ENCODE data around the gene RAD51B.
"Not testable (repeated sequence)": the region's sequence is repeated elsewhere in the genome, so short reads cannot be mapped to it uniquely, and the experiment has no call there.

RAD51B gene

DNA sequence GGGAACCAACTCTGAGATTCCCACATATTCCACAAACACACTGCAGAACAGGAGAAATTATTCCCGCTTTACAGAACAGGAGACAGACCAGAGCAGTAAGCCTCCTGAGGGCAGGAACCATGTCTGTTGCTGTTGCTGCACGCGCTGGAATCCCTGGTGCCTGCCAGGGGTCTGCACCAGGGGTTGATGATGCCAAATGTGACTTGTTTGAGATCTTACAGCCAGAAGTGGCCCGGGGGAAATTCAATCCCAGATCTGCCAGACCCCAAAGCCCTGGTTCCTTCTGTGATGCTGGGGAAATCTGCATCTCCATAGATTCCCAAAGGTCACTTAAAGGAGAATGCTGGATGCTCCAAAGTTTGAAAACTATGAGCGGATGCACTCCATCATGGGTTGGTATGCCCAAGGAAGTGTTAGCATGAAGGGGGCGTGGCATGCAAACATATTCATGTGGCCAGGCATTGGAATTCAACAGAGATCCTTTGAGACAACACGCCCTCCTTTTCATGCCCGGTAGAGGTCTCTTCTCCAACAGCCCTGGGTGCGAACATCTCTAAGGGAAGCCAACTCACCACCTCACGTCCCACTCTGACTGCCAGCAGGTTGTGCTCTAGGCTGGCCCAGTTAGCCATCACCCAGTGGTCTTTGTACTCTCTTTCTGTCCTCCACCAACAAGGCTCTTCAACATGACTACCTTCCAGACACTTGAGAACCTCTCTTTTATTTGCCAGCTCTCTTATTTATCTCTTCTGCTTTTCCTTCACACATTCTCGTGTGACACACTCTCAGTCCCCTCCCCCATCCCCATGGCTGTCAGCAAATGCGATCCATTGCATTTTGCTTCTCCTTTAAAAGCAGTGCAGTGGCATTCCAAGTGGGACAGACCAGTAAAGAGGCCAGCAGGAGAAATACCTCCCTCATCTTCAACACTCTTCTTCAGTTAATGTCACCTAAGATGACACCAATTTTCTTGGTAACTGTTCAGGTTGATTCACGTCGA is 841.9 kb downstream of the RAD51B start:
- no CpG with 5 or more reads among the region's 14 CpGs for WGBS (ENCODE audit: extremely low coverage, insufficient coverage, low lambda C conversion rate)
- no peaks in the 10 kb centered on the region for H3K79me2 ChIP-seq (ENCODE audit: control insufficient read depth, insufficient read depth, low read length)
- no peaks in the 10 kb centered on the region for H3K79me1 ChIP-seq (ENCODE audit: low read length)
- no peak overlapping the region for H3K4ac ChIP-seq (ENCODE audit: low read depth, low read length)
- DNase-seq, result no peak
- no peak overlapping the region for H3K56ac ChIP-seq (ENCODE audit: low read length)
- H3K18ac ChIP-seq (ENCODE audit: low read length), result no peak overlapping the region
- H4K5ac ChIP-seq (ENCODE audit: low read length), result no peak overlapping the region
- H2AK5ac ChIP-seq (ENCODE audit: low read length), result no peak overlapping the region
- H3K4me3 ChIP-seq (ENCODE audit: low read length), result no peak overlapping the region
- no peak overlapping the region for H3K9ac ChIP-seq (ENCODE audit: low read length)
- H2BK15ac ChIP-seq (replicated peaks; ENCODE audit: low read depth), result no peak overlapping the region
- no peaks in the 10 kb centered on the region for H3K36me3 ChIP-seq (ENCODE audit: control insufficient read depth, insufficient read depth, low read length)
- H3K27ac ChIP-seq (ENCODE audit: low read depth, low read length), result no peak overlapping the region
- peaks cover 5% of the 10 kb centered on the region for H3K4me1 ChIP-seq (ENCODE audit: control insufficient read depth, low read depth, low read length)
- H3K4me2 ChIP-seq (ENCODE audit: low read length), result no peak overlapping the region
- H2BK5ac ChIP-seq (ENCODE audit: low read length), result no peak overlapping the region
- no peak overlapping the region for H4K8ac ChIP-seq (ENCODE audit: low read depth, low read length)
- no peaks in the 10 kb centered on the region for H3K27me3 ChIP-seq (ENCODE audit: insufficient read depth, low read length, poor library complexity)
- H3K23ac ChIP-seq (ENCODE audit: low read length), result no peak overlapping the region
- no peak overlapping the region for H2BK120ac ChIP-seq (ENCODE audit: low read depth, low read length)

DNA sequence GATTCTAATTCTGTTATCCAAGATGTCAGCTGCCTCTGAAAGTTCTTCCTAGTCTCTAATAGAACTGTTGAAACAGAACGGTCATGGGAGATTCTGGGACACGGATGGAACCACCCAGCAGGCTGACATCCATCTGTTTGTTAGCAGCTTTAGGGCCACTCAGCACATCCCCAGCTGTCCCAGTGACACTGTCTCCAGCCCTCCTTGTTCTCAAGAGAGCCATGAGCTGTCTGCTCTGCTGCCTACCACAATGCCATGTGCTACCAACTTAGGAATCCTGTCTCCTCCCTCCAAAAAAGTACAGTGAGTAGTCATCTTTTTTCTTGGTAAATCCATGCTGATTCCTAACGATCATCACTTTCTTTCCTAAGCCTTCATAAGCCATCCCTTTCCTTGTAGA is 842.8 kb downstream of the RAD51B start:
- H3K36me3 ChIP-seq (ENCODE audit: control insufficient read depth, insufficient read depth, low read length), result no peaks in the 10 kb centered on the region
- no peak overlapping the region for H3K4ac ChIP-seq (ENCODE audit: low read depth, low read length)
- H3K4me2 ChIP-seq (ENCODE audit: low read length), result no peak overlapping the region
- DNase-seq, result no peak
- no peak overlapping the region for H3K9ac ChIP-seq (ENCODE audit: low read length)
- no peaks in the 10 kb centered on the region for H3K79me2 ChIP-seq (ENCODE audit: control insufficient read depth, insufficient read depth, low read length)
- H3K79me1 ChIP-seq (ENCODE audit: low read length), result no peaks in the 10 kb centered on the region
- no peak overlapping the region for H3K27ac ChIP-seq (ENCODE audit: low read depth, low read length)
- no peak overlapping the region for H4K8ac ChIP-seq (ENCODE audit: low read depth, low read length)
- H3K27me3 ChIP-seq (ENCODE audit: insufficient read depth, low read length, poor library complexity), result no peaks in the 10 kb centered on the region
- no peak overlapping the region for H2BK5ac ChIP-seq (ENCODE audit: low read length)
- H3K56ac ChIP-seq (ENCODE audit: low read length), result no peak overlapping the region
- H2AK5ac ChIP-seq (ENCODE audit: low read length), result peak overlapping the region; percentile 20
- H2BK15ac ChIP-seq (replicated peaks; ENCODE audit: low read depth), result no peak overlapping the region
- no CpG with 5 or more reads among the region's 3 CpGs for WGBS (ENCODE audit: extremely low coverage, insufficient coverage, low lambda C conversion rate)
- H2BK120ac ChIP-seq (ENCODE audit: low read depth, low read length), result no peak overlapping the region
- peaks cover 5% of the 10 kb centered on the region for H3K4me1 ChIP-seq (ENCODE audit: control insufficient read depth, low read depth, low read length)
- H4K5ac ChIP-seq (ENCODE audit: low read length), result no peak overlapping the region
- no peak overlapping the region for H3K23ac ChIP-seq (ENCODE audit: low read length)
- no peak overlapping the region for H3K18ac ChIP-seq (ENCODE audit: low read length)
- H3K4me3 ChIP-seq (ENCODE audit: low read length), result no peak overlapping the region

DNA sequence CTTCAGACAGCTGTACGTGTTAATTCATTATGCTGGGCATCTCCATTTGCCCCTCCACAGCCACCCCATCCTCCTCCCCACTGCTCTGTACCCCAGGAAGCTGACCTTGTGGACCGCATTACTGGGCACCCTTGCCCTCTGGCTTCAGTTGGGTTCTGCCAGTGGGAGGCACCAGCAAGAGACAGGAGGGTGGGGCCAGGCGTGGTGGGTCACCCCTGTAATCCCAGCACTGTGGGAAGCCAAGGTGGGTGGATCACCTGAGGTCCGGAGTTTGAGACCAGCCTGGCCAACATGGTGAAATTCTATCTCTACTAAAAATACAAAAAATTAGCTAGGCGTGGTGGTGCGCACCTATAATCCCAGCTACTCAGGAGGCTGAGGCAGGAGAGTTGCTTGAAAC is 843.2 kb downstream of the RAD51B start:
- H3K18ac ChIP-seq (ENCODE audit: low read length); H2AK5ac ChIP-seq (ENCODE audit: low read length); DNase-seq; H4K5ac ChIP-seq (ENCODE audit: low read length); H3K27me3 ChIP-seq (ENCODE audit: insufficient read depth, low read length, poor library complexity); H3K79me2 ChIP-seq (ENCODE audit: control insufficient read depth, insufficient read depth, low read length); H3K4ac ChIP-seq (ENCODE audit: low read depth, low read length); H3K4me1 ChIP-seq (ENCODE audit: control insufficient read depth, low read depth, low read length); H4K8ac ChIP-seq (ENCODE audit: low read depth, low read length); H3K4me3 ChIP-seq (ENCODE audit: low read length); H3K79me1 ChIP-seq (ENCODE audit: low read length); H2BK120ac ChIP-seq (ENCODE audit: low read depth, low read length); H3K9ac ChIP-seq (ENCODE audit: low read length); H3K4me2 ChIP-seq (ENCODE audit: low read length); H2BK5ac ChIP-seq (ENCODE audit: low read length); H3K27ac ChIP-seq (ENCODE audit: low read depth, low read length); H3K36me3 ChIP-seq (ENCODE audit: control insufficient read depth, insufficient read depth, low read length); H3K23ac ChIP-seq (ENCODE audit: low read length); H3K56ac ChIP-seq (ENCODE audit: low read length); H2BK15ac ChIP-seq (replicated peaks; ENCODE audit: low read depth): not testable (repeated sequence)
- WGBS (ENCODE audit: extremely low coverage, insufficient coverage, low lambda C conversion rate), result no CpG with 5 or more reads among the region's 6 CpGs

DNA sequence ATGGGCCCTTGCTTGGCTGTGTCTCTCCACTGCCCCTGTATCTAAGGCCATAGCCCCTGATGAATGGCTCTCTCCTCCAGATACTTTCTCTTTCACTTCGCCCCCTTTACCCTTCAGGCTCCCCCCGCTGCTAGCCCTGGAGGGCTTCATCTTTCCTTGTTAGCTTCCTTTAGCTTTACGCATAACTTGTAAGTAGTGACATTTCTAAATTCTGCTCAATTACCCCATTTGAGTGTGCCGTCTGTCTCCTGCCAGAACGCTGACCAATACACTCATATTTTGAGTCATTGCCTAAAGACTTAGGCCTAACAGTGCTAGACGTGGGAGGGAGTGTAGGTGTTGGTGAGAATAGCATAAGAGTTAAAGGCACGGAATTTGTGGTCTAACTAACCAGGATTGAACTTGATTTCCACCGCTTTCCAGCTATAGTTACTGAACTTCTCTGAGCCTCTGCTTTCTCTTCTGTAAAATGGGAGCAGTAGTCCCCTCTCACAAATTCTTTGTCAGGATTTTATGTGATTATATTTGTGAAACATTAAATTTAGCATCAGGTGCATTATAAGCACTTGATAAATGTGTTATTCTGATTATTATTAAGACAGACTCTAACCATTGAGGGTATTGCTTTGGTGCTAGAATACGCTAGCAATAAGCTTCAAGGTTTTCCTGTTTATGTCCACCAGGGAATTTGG is 844.0 kb downstream of the RAD51B start:
- no peak overlapping the region for H4K5ac ChIP-seq (ENCODE audit: low read length)
- H3K36me3 ChIP-seq (ENCODE audit: control insufficient read depth, insufficient read depth, low read length), result no peaks in the 10 kb centered on the region
- no peaks in the 10 kb centered on the region for H3K27me3 ChIP-seq (ENCODE audit: insufficient read depth, low read length, poor library complexity)
- no peak overlapping the region for H3K23ac ChIP-seq (ENCODE audit: low read length)
- peaks cover 5% of the 10 kb centered on the region for H3K4me1 ChIP-seq (ENCODE audit: control insufficient read depth, low read depth, low read length)
- no peaks in the 10 kb centered on the region for H3K79me1 ChIP-seq (ENCODE audit: low read length)
- no peak overlapping the region for H3K9ac ChIP-seq (ENCODE audit: low read length)
- no peak overlapping the region for H2BK120ac ChIP-seq (ENCODE audit: low read depth, low read length)
- no peak overlapping the region for H3K18ac ChIP-seq (ENCODE audit: low read length)
- WGBS (ENCODE audit: extremely low coverage, insufficient coverage, low lambda C conversion rate), result no CpG with 5 or more reads among the region's 9 CpGs
- no peak overlapping the region for H3K4me3 ChIP-seq (ENCODE audit: low read length)
- H2AK5ac ChIP-seq (ENCODE audit: low read length), result no peak overlapping the region
- H3K4me2 ChIP-seq (ENCODE audit: low read length), result no peak overlapping the region
- no peaks in the 10 kb centered on the region for H3K79me2 ChIP-seq (ENCODE audit: control insufficient read depth, insufficient read depth, low read length)
- DNase-seq, result no peak
- H2BK5ac ChIP-seq (ENCODE audit: low read length), result no peak overlapping the region
- no peak overlapping the region for H3K27ac ChIP-seq (ENCODE audit: low read depth, low read length)
- H4K8ac ChIP-seq (ENCODE audit: low read depth, low read length), result no peak overlapping the region
- H2BK15ac ChIP-seq (replicated peaks; ENCODE audit: low read depth), result no peak overlapping the region
- no peak overlapping the region for H3K4ac ChIP-seq (ENCODE audit: low read depth, low read length)
- no peak overlapping the region for H3K56ac ChIP-seq (ENCODE audit: low read length)

DNA sequence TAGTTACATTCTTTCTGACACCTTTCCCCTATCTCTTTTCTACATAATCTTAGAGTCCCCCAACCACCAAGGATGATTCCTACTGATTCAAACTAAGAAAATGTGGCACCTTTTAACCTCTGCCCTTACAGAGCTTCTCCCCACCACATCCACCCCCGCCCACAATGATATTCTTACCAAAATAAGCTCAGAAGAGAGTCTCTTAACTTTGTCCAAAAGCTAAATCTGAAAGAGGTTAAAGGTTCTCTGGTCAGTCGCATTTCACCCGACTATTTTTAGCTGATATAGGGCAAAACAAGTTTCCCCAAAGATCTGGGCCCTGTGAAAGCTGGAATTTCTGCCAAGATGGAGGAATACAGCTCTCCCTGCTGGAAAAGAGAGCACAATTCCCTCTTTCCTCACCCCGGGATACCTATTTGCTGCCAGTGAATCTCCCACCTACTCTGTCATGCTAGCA is 844.7 kb downstream of the RAD51B start:
- Histone ChIP-seq H3K4ac (ENCODE audit: low read depth, low read length) (no peak overlapping the region), H3K27me3 (ENCODE audit: insufficient read depth, low read length, poor library complexity) (no peaks in the 10 kb centered on the region), H2AK5ac (ENCODE audit: low read length) (no peak overlapping the region), H2BK15ac (replicated peaks; ENCODE audit: low read depth) (no peak overlapping the region), H2BK120ac (ENCODE audit: low read depth, low read length) (no peak overlapping the region), H3K23ac (ENCODE audit: low read length) (no peak overlapping the region), H3K27ac (ENCODE audit: low read depth, low read length) (no peak overlapping the region), H3K79me1 (ENCODE audit: low read length) (no peaks in the 10 kb centered on the region), H3K79me2 (ENCODE audit: control insufficient read depth, insufficient read depth, low read length) (no peaks in the 10 kb centered on the region), H4K8ac (ENCODE audit: low read depth, low read length) (no peak overlapping the region), H3K4me1 (ENCODE audit: control insufficient read depth, low read depth, low read length) (peaks cover 5% of the 10 kb centered on the region), H3K18ac (ENCODE audit: low read length) (no peak overlapping the region), H3K9ac (ENCODE audit: low read length) (no peak overlapping the region), H3K36me3 (ENCODE audit: control insufficient read depth, insufficient read depth, low read length) (no peaks in the 10 kb centered on the region), H3K4me3 (ENCODE audit: low read length) (no peak overlapping the region), H3K56ac (ENCODE audit: low read length) (peak overlapping the region; percentile 3), H4K5ac (ENCODE audit: low read length) (no peak overlapping the region), H2BK5ac (ENCODE audit: low read length) (no peak overlapping the region), H3K4me2 (ENCODE audit: low read length) (no peak overlapping the region)
- DNase-seq, result no peak
- no CpG with 5 or more reads among the region's 4 CpGs for WGBS (ENCODE audit: extremely low coverage, insufficient coverage, low lambda C conversion rate)
